ENCODE measurements around the gene EIF2S1.
"Not testable (repeated sequence)": the region's sequence is repeated elsewhere in the genome, so short reads cannot be mapped to it uniquely, and the experiment has no call there.

Gene EIF2S1

DNA sequence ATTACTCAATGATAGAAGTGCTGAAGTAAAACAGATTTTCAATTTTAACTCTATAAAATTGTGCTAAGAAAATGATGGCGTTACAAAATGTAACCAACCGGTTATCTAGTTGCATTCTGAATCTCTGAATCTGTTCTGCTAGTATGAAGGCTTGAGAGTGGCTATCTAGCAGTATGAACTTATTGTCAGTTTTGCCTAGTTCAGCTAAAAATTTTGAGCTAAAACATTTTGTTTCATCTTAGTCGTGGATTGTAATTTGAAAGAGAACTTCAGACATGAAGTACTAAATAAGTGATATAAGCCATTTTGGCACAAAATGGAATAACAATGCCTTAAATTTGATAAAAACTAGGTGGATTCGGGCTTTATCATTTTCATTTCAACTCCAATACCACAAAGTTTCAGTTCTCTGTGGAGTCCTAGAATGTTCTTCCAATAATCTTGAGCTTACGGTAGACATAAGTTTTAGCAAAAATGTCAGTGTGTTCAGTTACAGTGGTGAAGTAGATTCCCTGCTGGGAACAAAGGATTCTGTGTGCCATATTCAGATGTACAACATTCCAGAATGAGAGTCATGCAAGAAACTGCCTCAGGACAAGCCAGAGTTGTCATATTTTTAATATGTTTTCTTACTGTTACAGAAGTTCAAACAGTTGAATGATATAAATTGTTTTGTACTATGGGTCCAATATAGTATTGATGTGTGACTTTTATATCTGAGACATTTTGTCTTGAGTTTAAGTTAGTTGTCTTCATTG is 28.6 kb upstream of the EIF2S1 start:
- DNase-seq (ENCODE audit: low read depth, low spot score): no peak
- TF ChIP-seq, protein P1, sequence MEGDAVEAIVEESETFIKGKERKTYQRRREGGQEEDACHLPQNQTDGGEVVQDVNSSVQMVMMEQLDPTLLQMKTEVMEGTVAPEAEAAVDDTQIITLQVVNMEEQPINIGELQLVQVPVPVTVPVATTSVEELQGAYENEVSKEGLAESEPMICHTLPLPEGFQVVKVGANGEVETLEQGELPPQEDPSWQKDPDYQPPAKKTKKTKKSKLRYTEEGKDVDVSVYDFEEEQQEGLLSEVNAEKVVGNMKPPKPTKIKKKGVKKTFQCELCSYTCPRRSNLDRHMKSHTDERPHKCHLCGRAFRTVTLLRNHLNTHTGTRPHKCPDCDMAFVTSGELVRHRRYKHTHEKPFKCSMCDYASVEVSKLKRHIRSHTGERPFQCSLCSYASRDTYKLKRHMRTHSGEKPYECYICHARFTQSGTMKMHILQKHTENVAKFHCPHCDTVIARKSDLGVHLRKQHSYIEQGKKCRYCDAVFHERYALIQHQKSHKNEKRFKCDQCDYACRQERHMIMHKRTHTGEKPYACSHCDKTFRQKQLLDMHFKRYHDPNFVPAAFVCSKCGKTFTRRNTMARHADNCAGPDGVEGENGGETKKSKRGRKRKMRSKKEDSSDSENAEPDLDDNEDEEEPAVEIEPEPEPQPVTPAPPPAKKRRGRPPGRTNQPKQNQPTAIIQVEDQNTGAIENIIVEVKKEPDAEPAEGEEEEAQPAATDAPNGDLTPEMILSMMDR (IDR thresholded peaks at IDR 0.05; ENCODE audit: insufficient read depth, low read length, missing control alignments): no peak
- ChIA-PET POLR2A (no interaction called here), CTCF (interaction anchor here (1.1 to 1.8 kb wide), 3 partner anchors 28 to 169 kb away, joined by 3 to 9 read pairs (median 3); partner anchors contain the start of gene ATP6V1D)
- H3K4me3 ChIP-seq (ENCODE audit: low read depth, low read length): no peak overlapping the region

DNA sequence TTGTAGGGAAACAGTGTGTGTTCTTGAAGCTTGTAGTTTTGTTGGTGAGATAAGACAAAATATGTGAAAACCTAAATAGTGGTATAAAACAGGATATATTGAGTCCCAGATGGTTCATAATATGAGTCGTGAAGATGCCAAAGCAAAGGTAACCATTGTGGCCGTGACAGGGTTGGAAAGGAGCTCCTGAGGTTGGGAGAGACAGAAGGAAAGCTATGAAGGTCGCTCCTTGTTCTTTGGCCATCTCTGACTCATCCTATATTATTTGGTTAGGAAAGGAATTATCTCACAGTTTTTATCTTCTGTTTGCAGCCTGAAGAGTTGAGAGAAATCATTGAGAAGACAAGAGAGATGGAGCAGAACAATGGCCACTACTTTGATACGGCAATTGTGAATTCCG is 27.7 kb upstream of the EIF2S1 start:
- CTCF ChIA-PET: interaction anchor here (1.6 to 1.9 kb wide), 4 partner anchors 18 to 170 kb away, joined by 3 to 9 read pairs (median 6); no protein-coding TSS in a partner anchor
- H3K4me3 ChIP-seq (ENCODE audit: low read depth, low read length): no peak overlapping the region
- TF ChIP-seq, protein P1 (IDR thresholded peaks at IDR 0.05; ENCODE audit: insufficient read depth, low read length, missing control alignments): no peak
- POLR2A ChIA-PET: no interaction called here
- no peak for DNase-seq (ENCODE audit: low read depth, low spot score)

- ChIA-PET CTCF (interaction anchor here (0.6 to 3.0 kb wide), 5 partner anchors 14 to 170 kb away, joined by 3 to 13 read pairs (median 5); partner anchors contain the start of genes ATP6V1D and EIF2S1), POLR2A (no interaction called here)
- no peak for DNase-seq (ENCODE audit: low read depth, low spot score)
- no peak overlapping the region for H3K4me3 ChIP-seq (ENCODE audit: low read depth, low read length)
- TF ChIP-seq, protein P1 (IDR thresholded peaks at IDR 0.05; ENCODE audit: insufficient read depth, low read length, missing control alignments): no peak
These were observed 24.3 kb upstream of the EIF2S1 start for GRCh38 chr14:67335781-67336180.

GRCh38 chr14:67341231-67341630 is 18.9 kb upstream of the EIF2S1 start:
- DNase-seq (ENCODE audit: low read depth, low spot score); CTCF ChIA-PET; H3K4me3 ChIP-seq (ENCODE audit: low read depth, low read length); POLR2A ChIA-PET: not testable (repeated sequence)

DNA sequence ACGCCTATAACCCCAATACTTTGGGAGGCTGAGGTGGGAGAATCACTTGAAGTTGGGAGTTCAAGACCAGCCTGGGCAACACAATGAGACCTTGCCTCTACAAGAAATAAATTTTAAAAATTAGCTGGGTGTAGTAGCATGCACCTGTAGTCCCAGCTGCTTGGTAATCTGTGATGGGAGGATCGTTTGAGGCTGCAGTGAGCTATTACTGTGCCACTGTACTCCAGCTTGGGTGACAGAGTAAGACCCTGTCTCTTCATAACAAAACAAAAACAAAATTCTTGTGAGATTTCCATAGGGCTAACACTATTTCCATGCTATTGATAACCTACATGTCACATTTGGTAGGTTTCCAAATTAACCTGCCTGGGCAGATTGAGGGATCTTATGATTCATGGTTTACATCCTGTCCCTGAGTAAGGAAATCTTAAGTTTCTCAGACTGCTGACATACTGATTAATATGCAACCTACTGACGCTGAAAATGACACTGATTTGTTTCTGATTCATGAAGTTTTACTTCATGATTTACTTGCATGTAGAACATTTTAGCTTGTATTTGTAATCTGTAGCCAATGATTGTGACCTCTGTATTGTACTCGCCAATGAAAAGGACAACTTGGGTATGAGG is 16.4 kb upstream of the EIF2S1 start:
- ChIA-PET CTCF (interaction anchor here (1.4 kb wide), 1 partner anchor 16 kb away, joined by 7 read pairs; the partner anchor contains the start of gene ATP6V1D), POLR2A (no interaction called here)
- TF ChIP-seq, protein P1 (IDR thresholded peaks at IDR 0.05; ENCODE audit: insufficient read depth, low read length, missing control alignments): no peak
- H3K4me3 ChIP-seq (ENCODE audit: low read depth, low read length): no peak overlapping the region
- no peak for DNase-seq (ENCODE audit: low read depth, low spot score)

DNA sequence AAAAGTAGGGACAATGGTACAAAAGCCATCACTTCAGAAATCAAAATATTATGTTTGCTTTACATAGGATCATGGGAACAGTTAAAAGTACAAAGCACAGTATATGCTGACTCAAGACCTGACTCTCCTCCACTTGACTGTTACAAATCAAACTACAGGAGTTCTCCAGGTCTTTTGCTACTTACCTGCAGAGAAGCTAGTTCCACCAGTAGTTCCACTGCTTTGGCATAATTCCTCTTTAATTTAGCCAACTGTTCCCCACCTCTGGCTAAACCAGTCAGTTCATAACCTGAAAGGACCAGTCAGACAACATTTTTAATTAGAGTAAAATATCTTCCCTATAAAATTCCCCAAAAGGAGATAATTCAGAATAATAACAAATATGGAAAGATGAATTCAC is 14.5 kb upstream of the EIF2S1 start:
- no peak for DNase-seq (ENCODE audit: low read depth, low spot score)
- H3K4me3 ChIP-seq (ENCODE audit: low read depth, low read length): no peak overlapping the region
- ChIA-PET POLR2A (no interaction called here), CTCF (interaction anchor here (1.5 kb wide), 1 partner anchor 14 kb away, joined by 8 read pairs; the partner anchor contains the start of genes ATP6V1D and EIF2S1)
- TF ChIP-seq, protein P1 (IDR thresholded peaks at IDR 0.05; ENCODE audit: insufficient read depth, low read length, missing control alignments): no peak

Measured in AG04449 (cell line).